Stromal cell of bone marrow (primary cell): Measurements from ENCODE around the gene HSD3B7.
"Not testable (repeated sequence)": the region's sequence is repeated elsewhere in the genome, so short reads cannot be mapped to it uniquely, and the experiment has no call there.

Experiments used
- DNase-seq: peaks from one replicate; pipeline ENCODE4 v3.0.0-alpha.2; 2012; ENCODE audit warnings: low read depth

Gene HSD3B7

GRCh38 chr16:31000671-31001382, 15.8 kb downstream of the HSD3B7 start:
- DNase-seq, result no peak

- DNase-seq, result no peak
These were observed 16.7 kb downstream of the HSD3B7 start for GRCh38 chr16:31001507-31002249.

DNA sequence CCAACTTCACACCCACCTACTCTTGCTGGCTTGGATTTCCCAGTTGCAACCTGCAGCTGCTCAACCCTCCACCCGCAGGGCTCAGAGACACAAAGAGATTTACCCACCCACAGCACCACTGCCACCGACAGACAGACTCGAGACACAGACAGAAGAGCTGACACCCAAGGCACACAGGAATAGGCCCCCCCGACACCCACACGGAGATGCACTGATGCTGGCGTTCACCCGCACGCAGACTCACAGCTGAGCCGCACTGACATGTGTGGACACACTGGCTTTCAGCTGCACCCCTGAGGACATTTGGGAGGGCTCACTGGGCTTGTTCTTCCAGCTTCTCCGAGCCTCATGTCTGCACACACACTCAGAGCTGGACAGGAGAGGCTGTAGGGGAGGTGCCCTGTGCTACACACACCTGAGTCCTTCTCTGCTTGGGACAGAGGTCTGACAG, 17.3 kb downstream of the HSD3B7 start:
- DNase-seq, result no peak

DNA sequence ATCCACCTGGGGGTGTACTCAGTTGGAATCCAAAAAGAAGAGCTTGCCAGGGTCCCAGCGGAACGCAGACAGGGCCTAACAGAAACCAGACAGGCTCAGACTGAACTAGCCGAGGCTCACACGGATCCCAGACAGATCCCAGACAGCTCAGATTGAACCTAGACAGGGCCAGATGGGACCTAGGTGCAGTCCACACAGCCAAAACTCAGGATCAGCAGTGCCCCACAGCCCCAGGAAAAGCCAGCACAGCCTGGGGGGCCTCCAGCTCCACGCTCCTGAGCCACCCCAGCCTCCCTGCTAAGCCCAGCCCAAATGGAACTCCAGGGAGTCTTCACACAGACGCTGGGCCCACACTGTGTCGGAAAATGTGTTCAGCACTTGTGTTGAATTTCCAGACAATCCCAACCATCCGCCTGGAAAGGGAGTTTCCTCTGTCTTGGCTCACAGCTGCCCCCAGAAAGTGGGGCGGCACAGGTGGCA, 17.9 kb downstream of the HSD3B7 start:
- no peak for DNase-seq

- no peak for DNase-seq
These were observed 18.7 kb downstream of the HSD3B7 start for GRCh38 chr16:31003744-31004143.

GRCh38 chr16:31004658-31005057, 19.7 kb downstream of the HSD3B7 start:
- no peak for DNase-seq

DNA sequence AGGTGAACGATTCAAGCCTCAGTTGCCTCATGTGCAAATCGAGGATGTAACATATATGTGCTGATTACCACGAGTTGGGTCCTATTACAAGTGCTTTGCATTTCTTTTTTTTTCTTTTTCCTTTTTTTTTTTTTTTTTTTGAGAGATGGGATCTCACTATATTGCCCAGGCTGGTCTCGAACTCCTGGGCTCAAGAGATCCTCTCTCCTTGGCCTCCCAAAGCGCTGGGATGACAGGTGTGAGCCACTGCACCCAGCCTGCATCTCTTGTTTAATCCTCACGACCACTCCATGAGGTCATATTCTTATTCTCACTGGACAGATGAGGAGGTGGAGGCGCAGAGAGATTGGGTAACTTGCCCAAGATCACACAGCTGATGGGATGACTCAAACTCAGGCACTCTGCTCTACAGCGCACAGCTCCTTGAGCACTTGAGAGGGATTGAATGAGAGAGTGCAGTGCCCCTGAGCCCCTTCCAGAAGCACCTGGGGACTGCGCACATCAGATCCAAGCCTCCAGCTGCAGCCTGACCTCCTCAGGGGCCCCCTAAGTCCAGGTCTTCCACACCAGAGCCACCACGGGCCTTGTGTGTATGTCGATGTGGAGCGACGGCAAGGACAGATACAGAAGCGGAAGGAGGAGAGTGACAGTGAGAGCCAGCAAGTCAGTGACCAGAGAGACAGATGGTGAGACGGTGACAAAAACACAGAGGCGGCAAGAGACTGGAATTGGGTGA, 20.5 kb downstream of the HSD3B7 start:
- no peak for DNase-seq

- no peak for DNase-seq
These were observed 21.0 kb downstream of the HSD3B7 start for GRCh38 chr16:31006086-31006385.

- DNase-seq, result no peak
These were observed 21.6 kb downstream of the HSD3B7 start for GRCh38 chr16:31006589-31006988.

DNA sequence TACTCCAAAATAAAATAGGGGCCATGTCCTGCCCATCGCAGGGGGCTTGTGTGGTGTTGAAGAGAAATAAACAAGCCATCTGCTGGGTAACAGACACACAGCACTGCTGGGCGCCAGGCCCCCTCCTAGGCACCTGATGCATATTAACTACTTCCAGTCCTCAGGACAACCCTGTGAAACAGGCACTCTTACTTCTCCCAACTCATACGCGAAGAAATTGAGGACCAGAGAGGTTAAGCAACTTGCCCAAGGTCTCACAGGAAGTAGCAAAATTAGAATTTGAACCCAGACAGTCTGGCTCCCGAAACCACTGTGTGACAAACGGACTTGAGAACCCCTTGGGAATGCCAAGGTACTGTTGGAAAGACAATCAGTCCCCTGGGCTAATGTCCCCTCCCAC, 22.7 kb downstream of the HSD3B7 start:
- DNase-seq, result no peak

DNA sequence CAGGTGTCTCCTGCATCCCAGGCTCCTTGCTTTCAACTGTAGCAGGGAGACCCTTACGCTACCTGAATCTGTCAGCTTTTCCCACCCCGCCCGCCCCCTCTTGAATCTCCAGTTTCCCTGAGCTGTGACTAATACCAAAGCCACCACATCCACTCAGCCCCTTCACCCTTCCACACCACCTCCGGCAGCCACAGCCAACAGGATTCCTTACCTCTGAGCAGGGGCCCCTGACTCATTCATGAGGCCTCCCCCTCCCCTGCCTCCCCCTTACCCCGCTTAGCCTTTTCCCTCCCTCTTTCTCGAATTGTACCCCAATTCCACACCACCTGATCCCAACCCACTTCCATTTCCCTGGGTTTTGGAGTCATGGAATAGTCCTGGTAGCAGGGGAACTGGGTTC, 23.1 kb downstream of the HSD3B7 start:
- no peak for DNase-seq

- no peak for DNase-seq
These were observed 23.5 kb downstream of the HSD3B7 start for GRCh38 chr16:31008551-31008950.

GRCh38 chr16:31009120-31009519, 24.1 kb downstream of the HSD3B7 start:
- no peak for DNase-seq

DNA sequence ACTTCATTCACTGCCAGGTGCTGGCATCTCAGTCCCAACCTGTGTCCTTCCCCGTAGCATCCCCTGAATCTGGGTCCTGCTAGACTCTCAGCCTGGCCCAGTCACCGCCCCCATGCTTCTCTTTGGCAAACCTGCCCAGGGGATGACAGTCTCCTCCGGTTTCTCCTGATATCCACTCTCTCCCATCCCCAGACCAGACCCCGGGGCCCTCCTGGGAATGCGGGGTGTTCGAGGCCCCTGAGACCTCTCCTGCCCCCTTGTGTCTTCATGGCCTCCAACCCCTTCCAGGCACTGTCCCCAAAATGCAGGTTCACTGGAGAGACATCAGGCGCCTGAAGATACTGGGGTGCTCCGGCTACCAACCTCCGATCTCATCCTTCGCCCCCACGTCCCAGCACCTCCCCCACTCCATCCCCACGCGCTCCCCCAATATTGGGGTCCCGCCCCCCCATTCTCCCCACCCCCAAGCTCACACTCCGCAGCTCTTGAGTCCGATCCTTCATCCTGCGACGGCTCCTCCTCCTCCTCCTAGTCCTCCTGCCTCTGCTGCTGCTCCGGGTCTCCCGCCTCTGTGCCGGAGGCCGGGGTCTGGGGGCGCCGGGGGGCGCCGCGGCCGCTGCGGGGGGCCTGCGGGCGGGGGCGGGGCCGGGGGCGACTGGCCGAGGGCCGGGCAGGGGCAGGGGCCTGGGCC, 25.0 kb downstream of the HSD3B7 start:
- DNase-seq, result no peak

GRCh38 chr16:31010585-31011325, 25.7 kb downstream of the HSD3B7 start, which contains the start of gene STX1B:
Gene STX1B, minus strand, starts transcription at chr16:31010638. Its CDS starts 242 bp downstream, at chr16:31010396.
- no peak for DNase-seq

DNA sequence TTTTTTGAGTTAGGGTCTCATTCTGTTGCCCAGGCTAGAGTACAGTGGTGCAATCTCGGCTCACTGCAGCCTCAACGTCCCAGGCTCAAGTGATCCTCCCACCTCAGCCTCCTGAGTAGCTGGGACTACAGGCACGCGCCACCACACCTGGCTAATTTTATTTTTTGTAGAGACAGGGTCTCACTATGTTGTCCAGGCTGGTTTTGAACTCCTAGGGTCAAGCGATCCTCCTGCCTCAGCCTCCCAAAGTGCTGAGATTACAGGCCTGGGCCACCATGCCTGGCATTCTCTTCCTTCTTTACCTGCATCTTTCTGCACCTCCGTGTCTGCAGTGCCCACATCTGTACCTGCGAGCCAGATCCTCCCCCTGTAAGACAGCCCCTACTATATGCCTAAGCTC, 26.8 kb downstream of the HSD3B7 start:
- not testable (repeated sequence) for DNase-seq

DNA sequence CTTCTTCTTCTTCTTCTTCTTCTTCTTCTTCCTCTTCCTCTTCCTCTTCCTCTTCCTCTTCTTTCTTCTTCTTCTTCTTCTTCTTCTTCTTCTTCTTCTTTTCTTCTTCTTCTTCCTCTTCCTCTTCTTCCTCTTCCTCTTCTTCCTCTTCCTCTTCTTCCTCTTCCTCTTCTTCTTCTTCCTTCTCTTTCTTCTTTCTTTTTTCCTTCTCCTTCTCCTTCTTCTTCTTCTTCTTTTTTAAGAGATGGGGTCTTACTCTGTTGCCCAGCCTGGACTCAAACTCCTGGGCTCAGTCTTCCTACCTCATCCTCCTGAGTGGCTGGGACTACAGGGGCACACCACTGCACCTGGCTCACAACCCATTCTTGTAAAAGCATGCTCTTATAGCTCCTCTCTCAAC, 28.3 kb downstream of the HSD3B7 start:
- not testable (repeated sequence) for DNase-seq

GRCh38 chr16:31016018-31016417, 31.0 kb downstream of the HSD3B7 start:
- DNase-seq, result no peak

DNA sequence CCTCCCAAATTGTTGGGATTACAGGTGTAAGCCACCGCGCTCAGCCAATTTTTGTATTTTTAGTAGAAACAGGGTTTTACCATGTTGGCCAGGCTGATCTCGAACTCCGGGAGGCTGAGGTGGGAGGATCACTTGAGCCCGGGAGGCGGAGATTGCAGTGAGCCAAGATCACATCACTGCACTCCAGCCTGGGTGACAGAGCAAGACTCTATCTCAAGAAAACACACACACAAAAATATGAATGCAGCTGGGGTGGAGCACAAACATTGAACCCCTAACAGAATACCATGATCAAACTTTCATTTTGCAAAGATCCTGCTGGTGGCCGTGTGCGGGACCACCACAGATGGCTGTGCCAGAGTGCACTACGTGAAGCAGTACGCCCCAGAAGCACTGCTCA, 32.7 kb downstream of the HSD3B7 start:
- not testable (repeated sequence) for DNase-seq

DNA sequence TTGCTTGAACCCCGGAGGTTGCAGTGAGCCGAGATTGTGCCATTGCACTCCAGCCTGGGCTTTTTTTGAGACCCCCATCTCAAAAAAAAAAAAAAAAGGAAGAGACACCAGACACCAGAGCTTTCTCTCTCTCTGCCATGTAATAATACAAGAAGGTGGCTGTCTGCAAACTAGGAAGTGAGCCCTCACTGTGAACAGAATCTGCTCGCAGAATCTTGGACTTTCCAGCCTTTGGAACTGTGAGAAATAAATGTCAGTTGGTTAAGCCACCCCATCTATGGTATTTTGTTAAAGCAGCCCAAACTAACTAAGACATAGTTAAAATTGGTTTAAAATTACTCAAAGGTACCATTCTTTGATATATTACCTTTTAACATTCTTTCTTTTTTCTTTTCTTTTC, 35.5 kb downstream of the HSD3B7 start:
- DNase-seq, result no peak

DNA sequence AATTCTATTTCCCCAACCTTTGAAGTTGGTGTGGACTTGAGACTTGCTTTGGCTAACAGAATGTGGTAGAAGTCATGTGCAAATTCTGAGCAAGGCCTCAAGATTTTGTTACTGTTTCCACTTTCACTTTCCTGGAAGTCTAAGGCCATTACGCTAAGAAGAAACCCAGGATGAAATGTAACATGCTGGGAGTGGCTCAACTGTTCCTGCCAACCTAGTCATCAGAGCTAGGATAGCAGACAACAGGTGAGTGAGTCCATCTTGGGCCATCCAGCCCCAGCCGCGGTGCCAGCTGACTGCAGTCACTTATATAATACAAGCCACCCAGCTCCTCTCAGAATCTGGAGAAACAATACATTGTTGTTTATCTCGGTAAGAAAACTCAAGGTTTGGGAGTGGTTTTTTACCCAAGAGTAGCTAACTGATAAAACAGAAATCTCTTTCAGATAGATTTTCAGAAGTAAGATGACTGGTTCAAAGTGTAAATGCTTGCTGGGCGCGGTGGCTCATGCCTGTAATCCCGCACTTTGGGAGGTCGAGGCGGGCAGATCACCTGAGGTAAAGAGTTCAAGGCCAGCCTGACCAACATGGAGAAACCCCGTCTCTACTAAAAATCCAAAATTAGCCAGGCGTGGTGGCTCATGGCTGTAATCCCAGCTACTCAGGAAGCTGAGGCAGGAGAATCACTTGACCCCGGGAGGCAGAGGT, 37.7 kb downstream of the HSD3B7 start:
- no peak for DNase-seq
